Erythroblast (primary cell): ENCODE data around the gene FAM200B.

Experiments
- GATA1 ChIP-seq: IDR thresholded peaks from 2 replicates; pipeline ENCODE4 v1.6.1; 2011; ENCODE audit warnings: low read depth, mild to moderate bottlenecking, control low read depth, low read length, moderate library complexity
- POLR2A ChIP-seq: IDR thresholded peaks from 2 replicates; pipeline ENCODE4 v1.6.1; 2011; ENCODE audit warnings: mild to moderate bottlenecking, low read length

GRCh38 chr4:15719506-15719905, 37.9 kb downstream of the FAM200B start:
- TF ChIP-seq POLR2A: no peak
- TF ChIP-seq GATA1: no peak
